Measurements from ENCODE around the gene FNBP1L. TPM values are rescaled to one million over a fixed set of nuclear protein-coding genes. Genes with fewer than 3 reads are reported as not detected.
"Not testable (repeated sequence)": the region's sequence is repeated elsewhere in the genome, so short reads cannot be mapped to it uniquely, and the experiment has no call there.

Gene FNBP1L
- total RNA-seq, 1 donor from 2014 or later = 57.8 TPM

GRCh38 chr1:93467606-93468005, 19.7 kb downstream of the FNBP1L start:
- Histone ChIP-seq H3K27ac (ENCODE audit: low read depth, low read length) (no peak overlapping the region), H3K9me3 (ENCODE audit: insufficient read depth, low read depth, low read length) (no peaks in the 10 kb centered on the region), H3K27me3 (ENCODE audit: insufficient read depth, low read length) (no peaks in the 10 kb centered on the region), H3K9ac (ENCODE audit: low read length) (no peak overlapping the region), H4K20me1 (ENCODE audit: insufficient read depth, low read length) (peaks cover 62% of the 10 kb centered on the region), H2AFZ (ENCODE audit: low read depth, low read length) (no peak overlapping the region), H3K4me1 (ENCODE audit: insufficient read depth, low read length) (peaks cover 13% of the 10 kb centered on the region), H3K79me2 (ENCODE audit: insufficient read depth, low read length) (peaks cover 85% of the 10 kb centered on the region), H3K4me2 (ENCODE audit: low read length) (no peak overlapping the region), H3K4me3 (ENCODE audit: insufficient read depth, low read depth, low read length) (no peak overlapping the region), H3K36me3 (ENCODE audit: insufficient read depth, low read length) (no peaks in the 10 kb centered on the region)
- H3K27me3 Mint-ChIP-seq (ENCODE audit: low read depth, unreplicated experiment) = no peaks in the 10 kb centered on the region
- H3K27ac Mint-ChIP-seq (ENCODE audit: unreplicated experiment) = no peak overlapping the region
- peaks cover 21% of the 10 kb centered on the region for H3K4me1 Mint-ChIP-seq (ENCODE audit: low read depth, unreplicated experiment)
- TF ChIP-seq EZH2 (IDR thresholded peaks at IDR 0.05; ENCODE audit: insufficient read depth, low read length) = no peak
- TF ChIP-seq CTCF (IDR thresholded peaks at IDR 0.05; ENCODE audit: insufficient read depth, low read depth, low read length) = no peak
- FAIRE-seq (no peak), DNase-seq (ENCODE audit: low read depth) (no peak)
- H3K9me3 Mint-ChIP-seq (ENCODE audit: unreplicated experiment) = peaks cover 11% of the 10 kb centered on the region
- no peak overlapping the region for H3K4me3 Mint-ChIP-seq (ENCODE audit: unreplicated experiment)
- H3K36me3 Mint-ChIP-seq (ENCODE audit: low read depth, unreplicated experiment) = peaks cover 11% of the 10 kb centered on the region

- peaks cover 85% of the 10 kb centered on the region for H3K79me2 ChIP-seq (ENCODE audit: insufficient read depth, low read length)
- H3K36me3 Mint-ChIP-seq (ENCODE audit: low read depth, unreplicated experiment) = peaks cover 11% of the 10 kb centered on the region
Measured at GRCh38 chr1:93468662-93469061, 20.7 kb downstream of the FNBP1L start.

GRCh38 chr1:93469223-93469622, 21.3 kb downstream of the FNBP1L start:
- H3K4me1 ChIP-seq (ENCODE audit: insufficient read depth, low read length) = peaks cover 13% of the 10 kb centered on the region
- H3K27ac Mint-ChIP-seq (ENCODE audit: unreplicated experiment); H3K27ac ChIP-seq (ENCODE audit: low read depth, low read length); H2AFZ ChIP-seq (ENCODE audit: low read depth, low read length); FAIRE-seq; H3K36me3 ChIP-seq (ENCODE audit: insufficient read depth, low read length); H3K27me3 ChIP-seq (ENCODE audit: insufficient read depth, low read length); H3K27me3 Mint-ChIP-seq (ENCODE audit: low read depth, unreplicated experiment); DNase-seq (ENCODE audit: low read depth); H3K4me2 ChIP-seq (ENCODE audit: low read length); H3K9me3 ChIP-seq (ENCODE audit: insufficient read depth, low read depth, low read length); H3K4me3 ChIP-seq (ENCODE audit: insufficient read depth, low read depth, low read length); H3K4me3 Mint-ChIP-seq (ENCODE audit: unreplicated experiment); H3K9ac ChIP-seq (ENCODE audit: low read length): not testable (repeated sequence)
- H3K9me3 Mint-ChIP-seq (ENCODE audit: unreplicated experiment) = peaks cover 11% of the 10 kb centered on the region
- peaks cover 85% of the 10 kb centered on the region for H3K79me2 ChIP-seq (ENCODE audit: insufficient read depth, low read length)
- H3K36me3 Mint-ChIP-seq (ENCODE audit: low read depth, unreplicated experiment) = peaks cover 11% of the 10 kb centered on the region
- H4K20me1 ChIP-seq (ENCODE audit: insufficient read depth, low read length) = peaks cover 64% of the 10 kb centered on the region
- peaks cover 14% of the 10 kb centered on the region for H3K4me1 Mint-ChIP-seq (ENCODE audit: low read depth, unreplicated experiment)

More at GRCh38 chr1:93468662-93469061, 20.7 kb downstream of the FNBP1L start:
- no peaks in the 10 kb centered on the region for H3K36me3 ChIP-seq (ENCODE audit: insufficient read depth, low read length)
- peaks cover 64% of the 10 kb centered on the region for H4K20me1 ChIP-seq (ENCODE audit: insufficient read depth, low read length)
- Mint-ChIP-seq H3K4me3 (ENCODE audit: unreplicated experiment) (no peak overlapping the region), H3K27ac (ENCODE audit: unreplicated experiment) (no peak overlapping the region), H3K9me3 (ENCODE audit: unreplicated experiment) (peaks cover 11% of the 10 kb centered on the region), H3K4me1 (ENCODE audit: low read depth, unreplicated experiment) (peaks cover 16% of the 10 kb centered on the region), H3K27me3 (ENCODE audit: low read depth, unreplicated experiment) (no peaks in the 10 kb centered on the region)
- no peak overlapping the region for H3K9ac ChIP-seq (ENCODE audit: low read length)
- H3K4me2 ChIP-seq (ENCODE audit: low read length) = no peak overlapping the region
- no peaks in the 10 kb centered on the region for H3K27me3 ChIP-seq (ENCODE audit: insufficient read depth, low read length)
- no peak for TF ChIP-seq EZH2 (IDR thresholded peaks at IDR 0.05; ENCODE audit: insufficient read depth, low read length)
- TF ChIP-seq CTCF (IDR thresholded peaks at IDR 0.05; ENCODE audit: insufficient read depth, low read depth, low read length) = no peak
- no peak overlapping the region for H3K4me3 ChIP-seq (ENCODE audit: insufficient read depth, low read depth, low read length)
- H2AFZ ChIP-seq (ENCODE audit: low read depth, low read length) = no peak overlapping the region
- no peaks in the 10 kb centered on the region for H3K9me3 ChIP-seq (ENCODE audit: insufficient read depth, low read depth, low read length)
- H3K27ac ChIP-seq (ENCODE audit: low read depth, low read length) = no peak overlapping the region
- FAIRE-seq = no peak
- peak; percentile 77 for DNase-seq (ENCODE audit: low read depth)
- H3K4me1 ChIP-seq (ENCODE audit: insufficient read depth, low read length) = peaks cover 13% of the 10 kb centered on the region

Data from astrocyte (in vitro differentiated cells and primary cell).